Germinal center (tissue), 1 donor: ENCODE measurements around the gene CCL25.
"Not testable (repeated sequence)": the region's sequence is repeated elsewhere in the genome, so short reads cannot be mapped to it uniquely, and the experiment has no call there.

Experiments used
- DNase-seq: peaks from one replicate; pipeline ENCODE4 v3.0.0; 2012; ENCODE audit warnings: mixed read lengths, low spot score

The CCL25 gene

GRCh38 chr19:8085598-8086408 is 33.2 kb downstream of the CCL25 start:
- DNase-seq = no peak

GRCh38 chr19:8086849-8087248 is 34.3 kb downstream of the CCL25 start:
- DNase-seq = no peak

- no peak for DNase-seq
Measured at GRCh38 chr19:8087876-8088275, 35.3 kb downstream of the CCL25 start.

- DNase-seq = no peak
Measured at GRCh38 chr19:8088752-8089663, 36.4 kb downstream of the CCL25 start.

GRCh38 chr19:8089664-8090601 is 37.4 kb downstream of the CCL25 start:
- DNase-seq = no peak

GRCh38 chr19:8090950-8091349 is 38.4 kb downstream of the CCL25 start:
- no peak for DNase-seq

- no peak for DNase-seq
Measured at GRCh38 chr19:8093740-8094139, 41.2 kb downstream of the CCL25 start.

GRCh38 chr19:8094336-8094735 is 41.8 kb downstream of the CCL25 start:
- DNase-seq = no peak

- DNase-seq = no peak
Measured at GRCh38 chr19:8095354-8095886, 42.9 kb downstream of the CCL25 start.

GRCh38 chr19:8096071-8096470 is 43.5 kb downstream of the CCL25 start:
- no peak for DNase-seq

- no peak for DNase-seq
Measured at GRCh38 chr19:8097198-8097597, 44.6 kb downstream of the CCL25 start.

- no peak for DNase-seq
Measured at GRCh38 chr19:8097681-8098567, 45.4 kb downstream of the CCL25 start.

- no peak for DNase-seq
Measured at GRCh38 chr19:8101311-8101710, 48.8 kb downstream of the CCL25 start.

GRCh38 chr19:8101910-8102309 is 49.4 kb downstream of the CCL25 start:
- not testable (repeated sequence) for DNase-seq

- DNase-seq = no peak
Measured at GRCh38 chr19:8105471-8105870, 52.9 kb downstream of the CCL25 start.

GRCh38 chr19:8107301-8107903 is 54.8 kb downstream of the CCL25 start:
- DNase-seq = no peak

- no peak for DNase-seq
Measured at GRCh38 chr19:8108560-8109445, 56.2 kb downstream of the CCL25 start.

- DNase-seq = no peak
Measured at GRCh38 chr19:8109455-8109854, 56.9 kb downstream of the CCL25 start.
